Muscle of leg (tissue), 11 donors: Measurements from ENCODE around the gene CAMK2A. TPM values are rescaled to one million over a fixed set of nuclear protein-coding genes. Genes with fewer than 3 reads are reported as not detected.

Experiments
- DNase-seq: peaks from one replicate; pipeline ENCODE4 v3.0.0; 2013
- H3K27ac ChIP-seq: one replicate; pipeline ENCODE4 v1.5.1; 2013; ENCODE audit warnings: mild to moderate bottlenecking, low read length, control low read depth
- H3K27me3 ChIP-seq: one replicate; pipeline ENCODE4 v1.6.1; 2013; ENCODE audit warnings: low read length; ENCODE audit not compliant: control insufficient read depth, insufficient read depth
- H3K36me3 ChIP-seq: one replicate; pipeline ENCODE4 v1.6.1; 2013; ENCODE audit warnings: low read length; ENCODE audit not compliant: control insufficient read depth, insufficient read depth
- H3K4me1 ChIP-seq: one replicate; pipeline ENCODE4 v1.6.1; 2013; ENCODE audit warnings: low read length; ENCODE audit not compliant: control insufficient read depth, insufficient read depth
- H3K4me3 ChIP-seq: one replicate; pipeline ENCODE4 v1.5.1; 2013; ENCODE audit warnings: low read length, control low read depth
- H3K9me3 ChIP-seq: replicated peaks from 2 replicates; pipeline ENCODE4 v1.6.1; 2013; ENCODE audit warnings: low read depth, low read length; ENCODE audit not compliant: control insufficient read depth
- WGBS: methylation state at CpG from one replicate; pipeline ENCODE4 v1.1.5; 2013; ENCODE audit warnings: missing lambda C conversion rate; ENCODE audit not compliant: insufficient coverage; 5-methylcytosine and 5-hydroxymethylcytosine counted together
- polyA plus RNA-seq, 8 donors: library from polyadenylated mRNA; unstranded; fragments of 120-200 nt; gene quantifications; one replicate each; pipeline versions ENCODE4 v1.2.1 to v1.2.3, GENCODE V29; 2013; ENCODE audit warnings: inconsistent platforms in 1 of 8, low replicate concordance in 1 of 8; ENCODE audit not compliant: insufficient read length in 8 of 8, insufficient read depth in 1 of 8
- total RNA-seq: library from RNA; stranded (reverse); fragments of 120-200 nt; gene quantifications from one replicate; pipeline ENCODE4 v1.2.4, GENCODE V29; 2013

Gene CAMK2A
- total and polyA plus RNA-seq, 9 donors, result 38.5 to 79.9 (median 58.4) TPM

DNA sequence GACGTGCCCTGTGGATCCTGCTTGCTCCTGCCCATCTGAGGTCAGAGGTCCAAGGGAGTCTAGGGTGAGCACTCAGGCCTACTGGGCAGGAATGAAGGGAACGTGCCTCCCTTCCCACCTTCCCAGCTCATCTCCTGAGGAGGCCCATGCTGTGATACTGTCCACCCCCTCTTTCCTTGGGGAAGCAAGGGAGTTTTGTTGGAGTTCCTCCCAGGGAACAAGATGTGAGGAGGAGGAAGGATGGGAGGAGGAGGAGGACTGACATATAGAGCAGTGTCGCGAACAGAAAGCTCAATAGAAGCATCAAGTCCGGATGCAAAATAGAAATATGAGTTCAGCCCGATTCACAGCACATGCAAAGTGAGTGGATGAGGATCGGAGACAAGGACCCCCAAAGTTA lies 58.7 kb downstream of the CAMK2A start:
- H3K36me3 ChIP-seq, result peaks cover 13% of the 10 kb centered on the region
- 66% methylated on average over 4 of the region's 7 CpGs for WGBS

DNA sequence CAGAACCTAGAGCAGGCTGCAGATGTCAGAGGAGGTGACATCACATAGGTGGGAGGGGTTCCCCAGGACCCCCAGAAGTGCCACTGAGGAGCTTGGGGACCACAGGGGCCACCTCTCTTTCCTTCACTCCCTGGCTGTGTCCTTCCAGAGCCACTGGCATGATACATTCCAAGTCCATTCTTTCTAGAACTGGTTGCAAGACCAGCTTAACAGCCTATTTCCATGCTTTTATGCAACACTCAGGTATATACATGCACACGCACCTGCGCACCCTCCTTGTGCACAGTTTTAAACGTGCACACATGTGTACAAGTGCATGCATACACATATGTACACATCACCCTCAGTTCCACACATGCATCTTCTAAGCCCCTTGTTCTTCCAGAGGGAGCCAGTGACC lies 60.0 kb downstream of the CAMK2A start:
- WGBS, result 94% methylated on average over 3 of the region's 3 CpGs
- Histone ChIP-seq H3K9me3 (no peaks in the 10 kb centered on the region), H3K4me3 (no peak overlapping the region), H3K36me3 (peaks cover 19% of the 10 kb centered on the region), H3K27me3 (no peaks in the 10 kb centered on the region), H3K27ac (no peak overlapping the region), H3K4me1 (no peaks in the 10 kb centered on the region)
- no peak for DNase-seq

More for the DNA sequence above, 58.7 kb downstream of the CAMK2A start:
- no peak for DNase-seq
- Histone ChIP-seq H3K4me1 (peaks cover 4% of the 10 kb centered on the region), H3K9me3 (no peaks in the 10 kb centered on the region), H3K27ac (no peak overlapping the region), H3K27me3 (no peaks in the 10 kb centered on the region), H3K4me3 (no peak overlapping the region)

GRCh38 chr5:150227606-150228273 lies 61.8 kb downstream of the CAMK2A start:
- Histone ChIP-seq H3K27me3 (no peaks in the 10 kb centered on the region), H3K4me3 (no peak overlapping the region), H3K27ac (no peak overlapping the region), H3K4me1 (no peaks in the 10 kb centered on the region), H3K36me3 (peaks cover 20% of the 10 kb centered on the region), H3K9me3 (no peaks in the 10 kb centered on the region)
- no peak for DNase-seq
- WGBS, result 91% methylated on average over 6 of the region's 11 CpGs

GRCh38 chr5:150227036-150227435 lies 62.5 kb downstream of the CAMK2A start:
- no peaks in the 10 kb centered on the region for H3K27me3 ChIP-seq
- no peak overlapping the region for H3K27ac ChIP-seq
- H3K9me3 ChIP-seq, result no peaks in the 10 kb centered on the region
- H3K36me3 ChIP-seq, result peaks cover 18% of the 10 kb centered on the region
- WGBS, result 92% methylated on average over 1 of the region's 5 CpGs
- no peaks in the 10 kb centered on the region for H3K4me1 ChIP-seq
- DNase-seq, result no peak
- no peak overlapping the region for H3K4me3 ChIP-seq

GRCh38 chr5:150224483-150225027 lies 65.0 kb downstream of the CAMK2A start:
- no peak for DNase-seq
- peaks cover 13% of the 10 kb centered on the region for H3K36me3 ChIP-seq
- no peaks in the 10 kb centered on the region for H3K9me3 ChIP-seq
- no peak overlapping the region for H3K27ac ChIP-seq
- H3K4me3 ChIP-seq, result no peak overlapping the region
- H3K4me1 ChIP-seq, result no peaks in the 10 kb centered on the region
- WGBS, result 40% methylated on average over 1 of the region's 8 CpGs
- peaks cover 3% of the 10 kb centered on the region for H3K27me3 ChIP-seq

GRCh38 chr5:150223474-150223873 lies 66.1 kb downstream of the CAMK2A start:
- Histone ChIP-seq H3K36me3 (peaks cover 11% of the 10 kb centered on the region), H3K9me3 (no peaks in the 10 kb centered on the region), H3K27me3 (peaks cover 3% of the 10 kb centered on the region), H3K4me3 (no peak overlapping the region), H3K27ac (no peak overlapping the region), H3K4me1 (no peaks in the 10 kb centered on the region)
- 95% methylated on average over 5 of the region's 7 CpGs for WGBS
- DNase-seq, result no peak

GRCh38 chr5:150222906-150223305 lies 66.7 kb downstream of the CAMK2A start:
- H3K27ac ChIP-seq, result no peak overlapping the region
- H3K4me1 ChIP-seq, result peaks cover under 1% of the 10 kb centered on the region
- H3K4me3 ChIP-seq, result no peak overlapping the region
- H3K9me3 ChIP-seq, result no peaks in the 10 kb centered on the region
- H3K36me3 ChIP-seq, result peaks cover 10% of the 10 kb centered on the region
- peaks cover 3% of the 10 kb centered on the region for H3K27me3 ChIP-seq
- no peak for DNase-seq
- WGBS, result 94% methylated on average over 11 of the region's 21 CpGs

- H3K4me3 ChIP-seq, result no peak overlapping the region
- no peaks in the 10 kb centered on the region for H3K9me3 ChIP-seq
- peaks cover 7% of the 10 kb centered on the region for H3K36me3 ChIP-seq
- H3K4me1 ChIP-seq, result peaks cover 15% of the 10 kb centered on the region
- H3K27me3 ChIP-seq, result peaks cover 3% of the 10 kb centered on the region
- 61% methylated on average over 3 of the region's 5 CpGs for WGBS
- DNase-seq, result no peak
- no peak overlapping the region for H3K27ac ChIP-seq
Observed at GRCh38 chr5:150221471-150221870, 68.1 kb downstream of the CAMK2A start.

DNA sequence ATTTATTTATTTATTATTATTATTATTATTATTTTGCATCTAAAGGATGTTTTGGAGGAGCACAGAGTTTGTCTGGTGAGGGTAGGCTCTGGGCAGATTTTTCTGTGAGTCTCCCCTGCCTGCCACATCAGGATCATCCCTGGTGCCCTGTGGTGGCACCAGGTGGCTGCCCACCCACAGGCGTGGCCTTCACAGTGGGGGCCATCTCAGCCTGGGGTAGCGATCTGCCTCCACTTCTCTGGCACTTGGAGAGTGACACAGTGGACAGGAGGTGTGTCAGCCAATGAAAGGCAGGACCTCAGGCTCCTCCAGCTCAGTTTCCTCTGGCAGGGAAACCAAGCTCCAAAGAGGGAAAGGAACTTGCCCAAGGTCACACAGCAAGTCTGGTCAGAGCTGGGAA lies 69.7 kb downstream of the CAMK2A start:
- peaks cover 3% of the 10 kb centered on the region for H3K27me3 ChIP-seq
- H3K27ac ChIP-seq, result no peak overlapping the region
- peaks cover 30% of the 10 kb centered on the region for H3K4me1 ChIP-seq
- peaks cover 4% of the 10 kb centered on the region for H3K36me3 ChIP-seq
- DNase-seq, result no peak
- 90% methylated on average over 2 of the region's 2 CpGs for WGBS
- no peak overlapping the region for H3K4me3 ChIP-seq
- H3K9me3 ChIP-seq, result no peaks in the 10 kb centered on the region

GRCh38 chr5:150219142-150219541 lies 70.4 kb downstream of the CAMK2A start:
- peaks cover 3% of the 10 kb centered on the region for H3K27me3 ChIP-seq
- H3K4me1 ChIP-seq, result peaks cover 38% of the 10 kb centered on the region
- H3K27ac ChIP-seq, result no peak overlapping the region
- DNase-seq, result no peak
- no peaks in the 10 kb centered on the region for H3K9me3 ChIP-seq
- no peak overlapping the region for H3K4me3 ChIP-seq
- H3K36me3 ChIP-seq, result no peaks in the 10 kb centered on the region

- Histone ChIP-seq H3K27ac (no peak overlapping the region), H3K27me3 (peaks cover 3% of the 10 kb centered on the region), H3K4me3 (no peak overlapping the region), H3K4me1 (peaks cover 42% of the 10 kb centered on the region), H3K9me3 (no peaks in the 10 kb centered on the region), H3K36me3 (no peaks in the 10 kb centered on the region)
- WGBS, result 80% methylated on average over 2 of the region's 5 CpGs
- DNase-seq, result no peak
Observed at GRCh38 chr5:150218693-150219035, 70.9 kb downstream of the CAMK2A start.
